ENCODE measurements around the gene DGKZ. TPM values are rescaled to one million over a fixed set of nuclear protein-coding genes. Genes with fewer than 3 reads are reported as not detected.

DGKZ gene
- total and polyA plus RNA-seq, 10 donors, result 44.2 to 136 (median 97.9) TPM

- H3K9me3 ChIP-seq, result no peaks in the 10 kb centered on the region
- 20 to 23% (median 21%) methylated on average over 18 of the region's 18 CpGs for WGBS, 5 donors
- intact Hi-C loops (cut with DNase I; ENCODE audit: low total_unique reads), result no loop called here
- peaks cover 0 to 22% (median 0%) of the 10 kb centered on the region in 6 donors for H3K36me3 ChIP-seq
- H3K4me3 ChIP-seq, result peak overlapping the region; percentile 66 to 96 (median 78)
- DNase-seq, result peak; percentile 89
- TF ChIP-seq POLR2AphosphoS5 (IDR thresholded peaks at IDR 0.05), result peak in 2 of 3 donors; percentile 62 to 73
- TF ChIP-seq CTCF (IDR thresholded peaks at IDR 0.05 in 8 of 11, conservative IDR thresholded peaks at IDR 0.05 in 3 of 11), result no peak
- TF ChIP-seq POLR2A (IDR thresholded peaks at IDR 0.05), result no peak
- peak overlapping the region; percentile 41 to 92 (median 80) for H3K27ac ChIP-seq
- H3K27me3 ChIP-seq (replicated peaks in 1 of 7), result no peaks in the 10 kb centered on the region
- H3K4me1 ChIP-seq, result peaks cover 52 to 94% (median 86%) of the 10 kb centered on the region in 6 donors
Measured at GRCh38 chr11:46348566-46349401, 1.5 kb downstream of the DGKZ start.

GRCh38 chr11:46350695-46351094 lies 3.4 kb downstream of the DGKZ start:
- Histone ChIP-seq H3K4me1 (peaks cover 45 to 95% (median 83%) of the 10 kb centered on the region in 6 donors), H3K4me3 (no peak overlapping the region), H3K27ac (peak overlapping the region; percentile 2 to 92 (median 78)), H3K27me3 (replicated peaks in 1 of 7) (no peaks in the 10 kb centered on the region), H3K9me3 (no peaks in the 10 kb centered on the region), H3K36me3 (peaks cover 0 to 33% (median under 1%) of the 10 kb centered on the region in 6 donors)
- intact Hi-C loops (cut with DNase I; ENCODE audit: low total_unique reads), result no loop called here
- no peak for TF ChIP-seq POLR2A (IDR thresholded peaks at IDR 0.05)
- no peak for TF ChIP-seq POLR2AphosphoS5 (IDR thresholded peaks at IDR 0.05)
- TF ChIP-seq CTCF (IDR thresholded peaks at IDR 0.05 in 8 of 11, conservative IDR thresholded peaks at IDR 0.05 in 3 of 11), result no peak
- WGBS, 5 donors, result 56 to 77% (median 69%) methylated on average over 3 of the region's 3 CpGs
- DNase-seq, result no peak

GRCh38 chr11:46351148-46351547 lies 3.9 kb downstream of the DGKZ start:
- Histone ChIP-seq H3K36me3 (peaks cover 0 to 38% (median 3%) of the 10 kb centered on the region in 6 donors), H3K27me3 (replicated peaks in 1 of 7) (no peaks in the 10 kb centered on the region), H3K9me3 (no peaks in the 10 kb centered on the region), H3K4me1 (peaks cover 41 to 95% (median 80%) of the 10 kb centered on the region in 6 donors), H3K4me3 (peak overlapping the region in 1 of 8 donors; percentile 65), H3K27ac (peak overlapping the region; percentile 2 to 92 (median 78))
- 79 to 89% (median 83%) methylated on average over 5 to 8 of the region's 8 CpGs for WGBS, 5 donors
- intact Hi-C loops (cut with DNase I; ENCODE audit: low total_unique reads), result no loop called here
- no peak for TF ChIP-seq POLR2AphosphoS5 (IDR thresholded peaks at IDR 0.05)
- no peak for TF ChIP-seq CTCF (IDR thresholded peaks at IDR 0.05 in 8 of 11, conservative IDR thresholded peaks at IDR 0.05 in 3 of 11)
- no peak for DNase-seq

- peak overlapping the region; percentile 15 to 92 (median 78) for H3K27ac ChIP-seq
- H3K4me3 ChIP-seq, result peak overlapping the region in 3 of 8 donors; percentile 25 to 65 (median 28)
- intact Hi-C loops (cut with DNase I; ENCODE audit: low total_unique reads), result no loop called here
- H3K36me3 ChIP-seq, result peaks cover 0 to 42% (median 7%) of the 10 kb centered on the region in 6 donors
- TF ChIP-seq CTCF (IDR thresholded peaks at IDR 0.05 in 8 of 11, conservative IDR thresholded peaks at IDR 0.05 in 3 of 11) (no peak), POLR2A (IDR thresholded peaks at IDR 0.05) (no peak), POLR2AphosphoS5 (IDR thresholded peaks at IDR 0.05) (no peak)
- no peaks in the 10 kb centered on the region for H3K27me3 ChIP-seq (replicated peaks in 1 of 7)
- no peaks in the 10 kb centered on the region for H3K9me3 ChIP-seq
- 62 to 89% (median 71%) methylated on average over 5 of the region's 5 CpGs for WGBS, 5 donors
- DNase-seq, result no peak
- peaks cover 38 to 95% (median 79%) of the 10 kb centered on the region in 6 donors for H3K4me1 ChIP-seq
Measured at GRCh38 chr11:46351606-46352005, 4.3 kb downstream of the DGKZ start.
